ENCODE results near the gene BACE2.
"Not testable (repeated sequence)": the region's sequence is repeated elsewhere in the genome, so short reads cannot be mapped to it uniquely, and the experiment has no call there.

The BACE2 gene

DNA sequence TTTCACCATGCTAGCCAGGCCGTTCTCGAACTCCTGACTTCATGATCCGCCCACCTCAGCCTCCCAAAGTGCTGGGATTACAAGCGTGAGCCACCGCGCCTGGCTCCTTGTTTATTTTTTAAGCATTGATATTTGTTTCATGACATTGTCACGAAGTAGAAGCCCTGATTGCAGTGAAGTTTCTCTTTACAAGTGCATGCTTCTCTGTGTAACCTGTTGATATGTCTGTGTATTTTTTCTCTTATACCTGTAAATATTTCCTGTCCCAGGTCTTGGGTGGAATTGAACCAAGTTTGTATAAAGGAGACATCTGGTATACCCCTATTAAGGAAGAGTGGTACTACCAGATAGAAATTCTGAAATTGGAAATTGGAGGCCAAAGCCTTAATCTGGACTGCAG is 75.1 kb downstream of the BACE2 start:
- Histone ChIP-seq H3K27ac (ENCODE audit: low read length) (no peak overlapping the region), H3K27me3 (ENCODE audit: low read depth, low read length) (no peaks in the 10 kb centered on the region), H3K4me3 (ENCODE audit: low read depth in 1 of 2, low read length in 2 of 2) (no peak overlapping the region), H3K4me1 (ENCODE audit: control insufficient read depth in 1 of 2, insufficient read depth in 2 of 2, low read length in 2 of 2) (no peaks in the 10 kb centered on the region), H3K9me3 (ENCODE audit: control insufficient read depth in 1 of 2, low read length in 2 of 2) (no peaks in the 10 kb centered on the region), H3K36me3 (ENCODE audit: control insufficient read depth in 1 of 2, insufficient read depth in 2 of 2, low read length in 2 of 2) (peaks cover 12 to 42% of the 10 kb centered on the region in 2 donors)

DNA sequence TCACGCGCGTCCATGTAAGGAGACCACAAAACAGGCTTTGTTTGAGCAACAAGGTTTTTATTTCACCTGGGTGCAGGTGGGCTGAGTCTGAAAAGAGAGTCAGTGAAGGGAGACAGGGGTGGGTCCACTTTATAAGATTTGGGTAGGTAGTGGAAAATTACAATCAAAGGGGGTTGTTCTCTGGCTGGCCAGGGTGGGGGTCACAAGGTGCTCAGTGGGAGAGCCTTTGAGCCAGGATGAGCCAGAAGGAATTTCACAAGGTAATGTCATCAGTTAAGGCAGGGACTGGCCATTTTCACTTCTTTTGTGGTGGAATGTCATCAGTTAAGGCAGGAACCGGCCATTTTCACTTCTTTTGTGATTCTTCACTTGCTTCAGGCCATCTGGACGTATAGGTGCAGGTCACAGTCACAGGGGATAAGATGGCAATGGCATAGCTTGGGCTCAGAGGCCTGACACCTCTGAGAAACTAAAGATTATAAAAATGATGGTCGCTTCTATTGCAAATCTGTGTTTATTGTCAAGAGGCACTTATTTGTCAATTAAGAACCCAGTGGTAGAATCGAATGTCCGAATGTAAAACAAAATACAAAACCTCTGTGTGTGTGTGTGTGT is 76.4 kb downstream of the BACE2 start:
- H3K36me3 ChIP-seq (ENCODE audit: control insufficient read depth in 1 of 2, insufficient read depth in 2 of 2, low read length in 2 of 2): peaks cover 17 to 47% of the 10 kb centered on the region in 2 donors
- H3K9me3 ChIP-seq (ENCODE audit: control insufficient read depth in 1 of 2, low read length in 2 of 2); H3K27ac ChIP-seq (ENCODE audit: low read length); H3K4me1 ChIP-seq (ENCODE audit: control insufficient read depth in 1 of 2, insufficient read depth in 2 of 2, low read length in 2 of 2); H3K4me3 ChIP-seq (ENCODE audit: low read depth in 1 of 2, low read length in 2 of 2); H3K27me3 ChIP-seq (ENCODE audit: low read depth, low read length): not testable (repeated sequence)

DNA sequence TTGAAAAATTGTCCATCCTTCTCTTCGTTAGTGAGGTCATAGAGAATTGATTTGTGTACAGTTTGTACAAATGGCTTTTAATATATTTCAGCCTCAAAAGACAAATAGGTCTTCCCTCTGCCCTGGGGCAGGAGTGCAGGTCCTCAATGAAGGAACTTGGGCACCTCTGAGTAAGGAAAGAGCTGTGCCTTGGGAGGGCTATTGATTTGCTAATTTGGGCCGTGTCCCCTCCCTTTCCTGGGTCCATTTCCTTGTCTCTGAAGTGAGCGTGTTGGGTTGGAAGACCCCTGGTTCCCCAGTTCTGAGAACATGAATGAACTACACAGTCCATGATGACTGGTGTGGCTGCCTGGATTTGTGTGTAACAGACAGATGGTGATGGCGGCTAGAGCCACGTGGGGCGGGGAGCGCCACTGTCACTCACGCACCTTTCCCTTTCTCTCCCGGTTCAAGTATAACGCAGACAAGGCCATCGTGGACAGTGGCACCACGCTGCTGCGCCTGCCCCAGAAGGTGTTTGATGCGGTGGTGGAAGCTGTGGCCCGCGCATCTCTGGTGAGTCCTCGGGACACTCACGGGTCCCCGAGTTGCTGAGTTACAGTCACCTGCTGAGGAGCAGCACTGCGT is 77.7 kb downstream of the BACE2 start:
- Histone ChIP-seq H3K27me3 (ENCODE audit: low read depth, low read length) (no peaks in the 10 kb centered on the region), H3K36me3 (ENCODE audit: control insufficient read depth in 1 of 2, insufficient read depth in 2 of 2, low read length in 2 of 2) (peaks cover 12 to 43% of the 10 kb centered on the region in 2 donors), H3K27ac (ENCODE audit: low read length) (no peak overlapping the region), H3K9me3 (ENCODE audit: control insufficient read depth in 1 of 2, low read length in 2 of 2) (no peaks in the 10 kb centered on the region), H3K4me3 (ENCODE audit: low read depth in 1 of 2, low read length in 2 of 2) (no peak overlapping the region), H3K4me1 (ENCODE audit: control insufficient read depth in 1 of 2, insufficient read depth in 2 of 2, low read length in 2 of 2) (no peaks in the 10 kb centered on the region)

DNA sequence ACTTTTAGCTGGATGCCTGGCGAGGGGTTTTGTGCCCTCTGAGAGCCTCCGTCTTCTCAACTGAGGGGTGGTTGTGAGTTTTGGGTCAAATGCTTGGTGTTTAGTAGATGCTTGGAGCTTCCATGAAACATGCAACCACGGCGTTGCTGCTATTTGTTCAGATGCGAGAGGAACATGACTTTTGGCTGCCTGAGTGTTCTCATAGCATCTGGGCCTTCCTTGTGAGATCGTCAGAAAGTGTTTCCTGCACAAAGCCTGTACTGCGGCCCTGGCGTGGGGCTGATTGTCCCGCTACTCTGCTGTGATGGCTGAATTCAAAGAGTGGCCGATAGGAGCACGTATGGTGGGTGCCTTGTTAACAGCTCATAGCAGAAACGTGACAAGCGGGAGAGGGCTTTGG is 78.8 kb downstream of the BACE2 start:
- Histone ChIP-seq H3K27me3 (ENCODE audit: low read depth, low read length) (no peaks in the 10 kb centered on the region), H3K27ac (ENCODE audit: low read length) (no peak overlapping the region), H3K36me3 (ENCODE audit: control insufficient read depth in 1 of 2, insufficient read depth in 2 of 2, low read length in 2 of 2) (peaks cover 13 to 41% of the 10 kb centered on the region in 2 donors), H3K4me3 (ENCODE audit: low read depth in 1 of 2, low read length in 2 of 2) (no peak overlapping the region), H3K9me3 (ENCODE audit: control insufficient read depth in 1 of 2, low read length in 2 of 2) (no peaks in the 10 kb centered on the region), H3K4me1 (ENCODE audit: control insufficient read depth in 1 of 2, insufficient read depth in 2 of 2, low read length in 2 of 2) (no peaks in the 10 kb centered on the region)

DNA sequence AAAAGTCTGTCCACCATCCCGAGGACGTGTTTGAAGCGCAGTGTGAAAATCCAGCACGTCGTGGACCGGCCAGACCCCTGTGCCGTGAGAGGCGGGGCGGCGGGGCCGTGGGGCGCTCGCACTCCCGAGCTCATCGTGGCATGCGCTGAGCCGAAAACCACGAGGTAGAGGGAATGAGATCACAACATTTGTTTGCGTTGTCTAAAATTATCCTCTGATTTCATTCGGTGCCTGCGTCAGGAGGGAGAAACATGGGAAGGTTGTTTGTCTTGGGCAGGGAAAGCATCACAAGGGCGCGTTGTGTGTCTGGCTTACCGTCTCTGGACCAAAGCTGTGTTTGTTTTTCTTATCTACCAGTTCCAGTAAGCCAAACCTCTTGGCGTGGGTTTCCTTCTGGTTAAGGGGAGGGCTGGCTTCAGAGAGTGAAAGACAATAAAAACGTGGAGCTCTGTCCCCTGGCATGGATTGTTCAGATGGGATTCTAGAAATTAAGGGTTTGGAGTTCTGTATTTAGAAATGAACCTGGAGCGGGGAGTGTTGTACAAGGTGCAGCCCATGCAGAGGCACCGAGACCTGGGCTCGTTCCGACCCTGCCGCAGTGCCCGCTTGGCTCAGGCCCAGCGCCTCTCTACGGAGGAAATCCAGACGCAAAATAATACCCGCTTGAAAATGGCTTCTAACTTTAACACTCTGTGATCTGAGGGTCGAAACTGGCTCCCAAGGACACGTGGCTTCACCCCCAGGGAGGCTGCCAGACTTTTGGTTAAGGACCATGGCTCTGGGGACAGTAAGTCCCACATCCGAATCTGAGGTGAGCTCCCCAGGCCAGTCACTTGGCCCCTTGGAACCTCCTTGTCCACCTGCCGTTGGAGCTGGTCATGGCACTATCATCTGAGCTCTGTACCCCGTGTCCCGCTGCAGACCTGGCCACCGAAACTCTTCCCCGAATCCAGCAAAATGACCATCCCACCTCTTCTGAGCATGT is 79.9 kb downstream of the BACE2 start:
- H3K9me3 ChIP-seq (ENCODE audit: control insufficient read depth in 1 of 2, low read length in 2 of 2): no peaks in the 10 kb centered on the region
- H3K27me3 ChIP-seq (ENCODE audit: low read depth, low read length): no peaks in the 10 kb centered on the region
- peak overlapping the region; percentile 36 for H3K27ac ChIP-seq (ENCODE audit: low read length)
- no peaks in the 10 kb centered on the region for H3K4me1 ChIP-seq (ENCODE audit: control insufficient read depth in 1 of 2, insufficient read depth in 2 of 2, low read length in 2 of 2)
- H3K36me3 ChIP-seq (ENCODE audit: control insufficient read depth in 1 of 2, insufficient read depth in 2 of 2, low read length in 2 of 2): peaks cover 15 to 46% of the 10 kb centered on the region in 2 donors
- H3K4me3 ChIP-seq (ENCODE audit: low read depth in 1 of 2, low read length in 2 of 2): no peak overlapping the region

DNA sequence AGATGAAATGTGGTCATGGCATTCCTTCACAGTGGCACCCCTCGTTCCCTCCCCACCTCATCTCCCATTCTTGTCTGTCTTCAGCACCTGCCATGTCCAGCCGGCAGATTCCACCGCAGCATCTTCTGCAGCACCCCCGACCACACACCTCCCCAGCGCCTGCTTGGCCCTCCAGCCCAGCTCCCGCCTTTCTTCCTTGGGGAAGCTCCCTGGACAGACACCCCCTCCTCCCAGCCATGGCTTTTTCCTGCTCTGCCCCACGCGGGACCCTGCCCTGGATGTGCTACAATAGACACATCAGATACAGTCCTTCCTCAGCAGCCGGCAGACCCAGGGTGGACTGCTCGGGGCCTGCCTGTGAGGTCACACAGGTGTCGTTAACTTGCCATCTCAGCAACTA is 81.5 kb downstream of the BACE2 start:
- Histone ChIP-seq H3K4me3 (ENCODE audit: low read depth in 1 of 2, low read length in 2 of 2) (no peak overlapping the region), H3K27me3 (ENCODE audit: low read depth, low read length) (no peaks in the 10 kb centered on the region), H3K4me1 (ENCODE audit: control insufficient read depth in 1 of 2, insufficient read depth in 2 of 2, low read length in 2 of 2) (no peaks in the 10 kb centered on the region), H3K9me3 (ENCODE audit: control insufficient read depth in 1 of 2, low read length in 2 of 2) (no peaks in the 10 kb centered on the region), H3K36me3 (ENCODE audit: control insufficient read depth in 1 of 2, insufficient read depth in 2 of 2, low read length in 2 of 2) (peaks cover 14 to 58% of the 10 kb centered on the region in 2 donors), H3K27ac (ENCODE audit: low read length) (no peak overlapping the region)

DNA sequence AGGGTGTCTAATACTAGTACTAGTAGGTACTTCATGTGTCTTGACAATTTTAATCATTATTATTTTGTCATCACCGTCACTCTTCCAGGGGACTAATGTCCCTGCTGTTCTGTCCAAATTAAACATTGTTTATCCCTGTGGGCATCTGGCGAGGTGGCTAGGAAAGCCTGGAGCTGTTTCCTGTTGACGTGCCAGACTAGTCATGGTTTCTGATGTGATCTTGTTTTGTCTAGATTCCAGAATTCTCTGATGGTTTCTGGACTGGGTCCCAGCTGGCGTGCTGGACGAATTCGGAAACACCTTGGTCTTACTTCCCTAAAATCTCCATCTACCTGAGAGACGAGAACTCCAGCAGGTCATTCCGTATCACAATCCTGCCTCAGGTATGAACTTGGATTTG is 82.6 kb downstream of the BACE2 start:
- Histone ChIP-seq H3K27me3 (ENCODE audit: low read depth, low read length) (no peaks in the 10 kb centered on the region), H3K27ac (ENCODE audit: low read length) (no peak overlapping the region), H3K36me3 (ENCODE audit: control insufficient read depth in 1 of 2, insufficient read depth in 2 of 2, low read length in 2 of 2) (peaks cover 14 to 67% of the 10 kb centered on the region in 2 donors), H3K9me3 (ENCODE audit: control insufficient read depth in 1 of 2, low read length in 2 of 2) (no peaks in the 10 kb centered on the region), H3K4me3 (ENCODE audit: low read depth in 1 of 2, low read length in 2 of 2) (no peak overlapping the region), H3K4me1 (ENCODE audit: control insufficient read depth in 1 of 2, insufficient read depth in 2 of 2, low read length in 2 of 2) (no peaks in the 10 kb centered on the region)

DNA sequence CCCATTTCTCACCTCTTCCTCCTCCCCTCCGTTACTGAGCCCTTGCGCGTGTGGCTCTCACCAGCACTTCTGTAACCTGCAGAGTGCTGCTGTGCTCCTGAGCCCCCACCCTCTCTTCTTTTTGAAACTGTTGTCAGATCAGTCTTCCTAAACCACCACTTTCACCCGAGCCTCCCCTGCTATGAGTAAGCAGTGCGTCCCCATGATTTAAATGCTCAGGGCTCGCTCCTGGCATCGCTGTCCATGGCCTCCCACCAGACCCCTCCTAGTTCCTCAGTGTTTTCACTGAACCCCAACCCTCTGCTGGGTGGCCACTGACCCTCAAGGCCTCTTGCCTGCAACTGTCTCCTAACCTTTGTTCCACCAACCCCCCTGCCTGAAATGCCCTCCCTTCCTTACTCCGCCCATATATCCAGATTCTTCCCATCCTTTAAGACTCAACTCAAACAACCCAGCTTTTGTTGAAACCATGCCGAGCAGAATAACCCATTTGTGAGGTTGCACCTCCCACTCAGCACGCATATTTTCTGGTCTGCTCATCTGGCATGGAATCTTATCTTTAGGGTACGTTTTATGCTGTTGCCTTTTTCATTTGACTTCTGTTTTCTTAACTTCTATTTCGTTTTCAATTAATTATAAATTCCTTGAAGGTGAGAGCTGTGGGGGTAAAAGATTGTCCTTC is 84.1 kb downstream of the BACE2 start:
- Histone ChIP-seq H3K36me3 (ENCODE audit: control insufficient read depth in 1 of 2, insufficient read depth in 2 of 2, low read length in 2 of 2) (peaks cover 14 to 69% of the 10 kb centered on the region in 2 donors), H3K27me3 (ENCODE audit: low read depth, low read length) (no peaks in the 10 kb centered on the region)

DNA sequence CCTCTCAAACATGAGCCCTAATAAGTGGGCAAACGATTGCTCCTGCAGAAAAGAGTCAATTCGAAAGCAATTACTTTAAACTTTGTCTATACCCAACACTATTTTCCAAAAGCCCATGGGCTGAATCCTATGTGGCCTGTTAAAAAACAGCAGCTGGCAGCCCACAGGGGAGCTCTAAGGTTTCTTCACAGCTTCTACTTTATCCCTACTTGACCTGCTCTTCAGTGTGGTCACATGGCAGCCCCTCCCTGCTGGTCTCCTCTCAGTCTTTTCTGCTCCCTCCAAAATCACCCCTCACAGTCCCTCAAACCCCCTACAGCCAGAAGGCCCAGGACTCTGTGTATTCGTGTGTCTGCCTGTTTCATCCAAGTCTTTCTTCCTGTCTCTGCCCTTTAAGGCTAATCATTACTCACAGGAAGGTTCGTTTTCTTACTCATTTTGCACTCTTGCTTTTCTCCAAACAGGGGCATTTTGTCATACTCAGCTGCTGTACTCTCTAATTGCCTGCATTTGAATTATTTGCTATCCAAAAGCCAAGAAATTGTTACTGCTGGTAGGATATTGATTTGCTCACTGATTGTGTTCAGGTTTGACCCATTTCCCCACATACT is 86.2 kb downstream of the BACE2 start:
- Histone ChIP-seq H3K4me3 (ENCODE audit: low read depth in 1 of 2, low read length in 2 of 2) (no peak overlapping the region), H3K4me1 (ENCODE audit: control insufficient read depth in 1 of 2, insufficient read depth in 2 of 2, low read length in 2 of 2) (no peaks in the 10 kb centered on the region), H3K27ac (ENCODE audit: low read length) (no peak overlapping the region), H3K36me3 (ENCODE audit: control insufficient read depth in 1 of 2, insufficient read depth in 2 of 2, low read length in 2 of 2) (peaks cover 8 to 54% of the 10 kb centered on the region in 2 donors), H3K27me3 (ENCODE audit: low read depth, low read length) (no peaks in the 10 kb centered on the region), H3K9me3 (ENCODE audit: control insufficient read depth in 1 of 2, low read length in 2 of 2) (no peaks in the 10 kb centered on the region)

More for the DNA sequence above, 84.1 kb downstream of the BACE2 start:
- H3K4me1 ChIP-seq (ENCODE audit: control insufficient read depth in 1 of 2, insufficient read depth in 2 of 2, low read length in 2 of 2): no peaks in the 10 kb centered on the region
- no peaks in the 10 kb centered on the region for H3K9me3 ChIP-seq (ENCODE audit: control insufficient read depth in 1 of 2, low read length in 2 of 2)
- H3K4me3 ChIP-seq (ENCODE audit: low read depth in 1 of 2, low read length in 2 of 2): no peak overlapping the region
- no peak overlapping the region for H3K27ac ChIP-seq (ENCODE audit: low read length)

DNA sequence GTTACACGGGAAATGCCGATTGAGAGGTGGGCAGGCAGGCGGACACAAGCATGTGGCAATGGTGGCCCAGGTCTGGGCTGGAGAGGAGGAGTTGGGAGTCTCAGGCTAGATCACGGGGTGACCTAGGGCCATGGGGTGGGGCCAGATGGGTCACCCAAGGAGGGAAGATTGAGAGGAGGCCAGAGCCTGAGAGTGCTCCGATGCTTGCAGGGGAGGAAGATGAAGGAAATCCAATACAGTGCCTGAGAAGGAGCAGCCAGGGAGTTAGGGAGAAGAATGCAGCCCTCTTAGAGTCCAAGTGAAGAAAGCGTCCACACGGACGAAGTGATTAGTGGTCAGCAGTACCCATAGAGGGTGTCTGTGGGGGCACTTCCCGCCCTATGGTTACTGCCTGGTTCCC is 87.2 kb downstream of the BACE2 start:
- no peaks in the 10 kb centered on the region for H3K27me3 ChIP-seq (ENCODE audit: low read depth, low read length)
- no peaks in the 10 kb centered on the region for H3K9me3 ChIP-seq (ENCODE audit: control insufficient read depth in 1 of 2, low read length in 2 of 2)
- no peak overlapping the region for H3K27ac ChIP-seq (ENCODE audit: low read length)
- H3K4me1 ChIP-seq (ENCODE audit: control insufficient read depth in 1 of 2, insufficient read depth in 2 of 2, low read length in 2 of 2): no peaks in the 10 kb centered on the region
- H3K36me3 ChIP-seq (ENCODE audit: control insufficient read depth in 1 of 2, insufficient read depth in 2 of 2, low read length in 2 of 2): peaks cover 8 to 52% of the 10 kb centered on the region in 2 donors
- H3K4me3 ChIP-seq (ENCODE audit: low read depth in 1 of 2, low read length in 2 of 2): no peak overlapping the region
